SK-N-SH treated with all-trans-retinoic acid at 6 μM for 48 hours (cell line): ENCODE results near the gene PTEN.
"Not testable (repeated sequence)": the region's sequence is repeated elsewhere in the genome, so short reads cannot be mapped to it uniquely, and the experiment has no call there.

Source experiments
- RARB ChIP-seq: fragments of 250-450 bp; sonication (Bioruptor Pico); IDR thresholded peaks from 2 replicates; pipeline ENCODE4 v1.8.0; 2021; ENCODE audit warnings: mild to moderate bottlenecking, moderate library complexity
- ZC3H10 ChIP-seq: fragments of 250-450 bp; sonication (Bioruptor Pico); IDR thresholded peaks from 2 replicates; pipeline ENCODE4 v1.5.1; 2021; ENCODE audit warnings: mild to moderate bottlenecking, moderate library complexity

DNA sequence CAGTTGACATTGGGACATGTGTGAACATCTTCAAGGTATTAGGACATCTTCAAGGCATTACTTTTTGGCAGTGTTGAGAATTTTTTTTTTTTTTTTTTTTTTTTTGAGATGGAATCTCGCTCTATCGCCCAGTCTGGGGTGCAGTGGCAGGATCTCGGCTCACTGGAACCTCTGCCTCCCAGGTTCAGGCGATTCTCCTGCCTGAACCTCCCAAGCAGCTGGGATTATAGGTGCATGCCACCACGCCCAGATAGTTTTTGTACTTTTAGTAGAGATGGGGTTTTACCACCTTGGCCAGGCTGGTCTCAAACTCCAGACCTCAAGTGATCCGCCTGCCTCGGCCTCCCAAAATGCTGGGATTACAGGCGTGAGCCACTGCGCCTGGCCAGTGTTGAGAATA is 5.7 kb downstream of the PTEN start:
- not testable (repeated sequence) for TF ChIP-seq RARB, ZC3H10 (CRISPR knock-in tag)
